DMS114 treated with DMSO at 0.1 percent for 48 hours (cell line): Measurements from ENCODE around the gene YWHAH.

Experiments used
- DNase-seq: peaks from one replicate; lab custom pipeline; 2025; ENCODE audit not compliant: unreplicated experiment; lab: John Stamatoyannopoulos, UW

Gene YWHAH

DNA sequence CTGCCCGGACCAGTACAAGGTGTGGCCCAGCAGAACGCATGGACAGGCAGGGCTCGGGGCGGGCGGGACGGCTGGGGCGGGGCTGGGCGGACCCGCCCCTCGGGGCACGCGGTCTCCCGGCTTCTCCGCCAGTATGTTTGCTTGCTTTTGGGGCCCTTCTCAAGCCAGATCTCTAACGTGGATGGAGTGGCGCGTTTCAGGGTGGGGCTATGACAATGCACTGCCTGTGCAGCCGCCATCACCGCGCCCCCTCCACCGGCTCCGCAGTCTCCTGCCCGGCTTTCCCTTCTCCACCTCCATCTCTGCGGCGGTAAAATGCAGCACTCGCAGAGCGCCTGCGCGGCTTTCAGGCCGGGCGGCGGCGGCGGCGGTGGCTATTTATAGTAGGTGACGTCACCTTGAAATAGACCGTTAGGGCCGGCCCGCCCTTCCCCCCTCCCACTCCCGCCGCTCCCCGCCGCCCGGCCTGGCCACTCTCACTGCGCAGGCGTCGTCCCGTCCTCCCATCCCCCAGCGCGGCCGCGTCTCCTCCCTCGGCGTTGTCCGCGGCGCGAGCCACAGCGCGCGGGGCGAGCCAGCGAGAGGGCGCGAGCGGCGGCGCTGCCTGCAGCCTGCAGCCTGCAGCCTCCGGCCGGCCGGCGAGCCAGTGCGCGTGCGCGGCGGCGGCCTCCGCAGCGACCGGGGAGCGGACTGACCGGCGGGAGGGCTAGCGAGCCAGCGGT lies at the start of gene YWHAH:
TSS of gene YWHAH (plus strand) at position 558 of the 722 bp plus-strand sequence. CDS start 199 bp downstream, outside the sequence.
- peak; percentile 83 for DNase-seq

DNA sequence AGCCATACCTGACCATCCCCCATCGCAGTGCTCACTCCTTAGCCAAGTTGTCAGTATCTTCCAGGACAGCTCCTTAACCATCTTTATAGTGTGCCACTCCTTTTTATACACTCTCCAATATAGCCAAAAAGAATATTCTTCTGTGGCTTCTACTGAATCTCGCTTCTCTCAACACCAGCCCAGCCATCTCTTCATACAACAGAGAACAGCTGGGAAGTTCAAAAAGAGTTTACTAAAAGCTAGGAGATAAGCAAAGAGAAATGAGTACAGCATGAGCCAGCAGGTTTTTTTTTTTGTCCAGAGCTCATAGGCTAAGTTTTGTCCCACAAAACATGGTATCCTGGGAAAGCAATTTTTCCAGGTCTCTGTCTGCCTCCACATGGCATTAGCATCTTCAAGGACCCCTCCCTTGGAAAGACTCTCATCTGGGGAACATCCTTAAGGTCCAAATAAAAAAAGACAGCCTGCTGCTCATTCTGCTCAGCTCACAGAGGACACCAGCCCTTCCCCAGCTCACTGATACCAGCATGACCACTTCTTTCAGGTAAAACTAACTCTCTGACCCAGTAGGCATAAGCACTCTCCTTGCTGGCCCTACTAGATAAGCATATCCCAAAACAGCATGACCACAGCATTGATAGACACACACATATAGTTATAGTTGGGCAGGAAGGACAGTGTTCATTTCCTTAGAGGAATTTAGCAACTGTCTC lies 48.8 kb upstream of the YWHAH start:
- DNase-seq: no peak

DNA sequence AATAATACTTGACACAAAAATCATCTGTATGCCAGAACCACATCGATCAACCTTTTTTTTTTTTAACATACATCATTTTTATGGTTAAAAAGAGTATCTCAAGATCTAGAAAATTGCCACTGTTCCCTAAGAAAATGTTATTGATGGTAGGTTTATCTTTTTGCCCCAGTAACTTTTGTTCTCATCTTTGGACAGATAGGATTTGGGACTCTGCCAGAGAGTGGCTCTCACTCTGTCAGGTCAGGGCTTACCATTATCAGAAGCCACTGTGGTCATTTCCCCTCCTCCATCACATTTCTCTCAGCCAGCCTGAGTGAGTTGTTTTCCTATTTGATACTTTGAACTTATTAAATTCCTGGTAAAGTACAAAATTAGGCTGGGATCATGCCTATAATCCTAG lies 47.9 kb upstream of the YWHAH start:
- DNase-seq: no peak

DNA sequence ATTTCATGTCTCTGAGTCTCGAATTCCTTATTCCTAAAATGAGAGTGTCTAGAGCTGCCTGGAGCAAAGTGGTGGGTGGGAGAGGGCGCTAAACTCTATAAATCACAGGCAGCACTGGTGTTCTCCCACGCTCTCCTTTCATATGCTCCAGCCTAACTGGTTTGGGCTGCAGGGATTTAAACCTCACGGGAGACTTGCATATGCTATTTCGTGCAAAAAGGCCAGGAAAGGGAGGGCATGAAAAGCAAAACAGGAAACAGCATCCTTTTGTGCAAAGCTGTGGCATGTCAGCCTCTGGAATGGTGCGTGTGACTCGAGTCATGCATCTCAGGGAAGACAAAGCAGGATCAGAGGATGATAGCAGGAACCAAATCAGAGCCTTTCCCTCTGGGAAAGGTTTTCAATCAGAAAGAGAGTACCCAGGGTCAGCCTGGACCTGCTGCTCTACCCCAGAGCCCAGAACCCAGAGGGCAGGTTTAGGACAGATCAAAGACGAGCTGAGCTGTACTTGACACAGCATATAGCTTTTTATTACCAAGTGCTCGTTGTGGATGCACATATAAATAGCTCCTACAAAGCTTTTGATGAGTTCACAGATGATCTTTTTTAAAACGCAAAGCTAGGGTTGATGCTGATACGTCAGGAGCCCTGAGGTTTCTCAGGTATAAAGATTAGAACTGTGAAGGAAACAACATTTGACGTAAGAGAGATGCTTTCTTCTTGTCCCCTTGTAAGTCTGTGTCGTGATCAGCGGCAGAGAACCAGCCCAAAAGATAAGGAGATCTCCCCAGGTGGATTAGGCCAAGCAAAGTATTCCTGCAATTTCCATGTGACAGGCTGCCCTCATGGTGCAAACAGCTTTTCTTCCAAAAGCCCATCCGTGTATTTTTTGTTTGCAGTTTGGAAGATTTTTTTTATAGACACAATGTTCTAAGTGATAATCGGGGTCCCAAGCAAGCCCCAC lies 46.2 kb upstream of the YWHAH start:
- DNase-seq: no peak

DNA sequence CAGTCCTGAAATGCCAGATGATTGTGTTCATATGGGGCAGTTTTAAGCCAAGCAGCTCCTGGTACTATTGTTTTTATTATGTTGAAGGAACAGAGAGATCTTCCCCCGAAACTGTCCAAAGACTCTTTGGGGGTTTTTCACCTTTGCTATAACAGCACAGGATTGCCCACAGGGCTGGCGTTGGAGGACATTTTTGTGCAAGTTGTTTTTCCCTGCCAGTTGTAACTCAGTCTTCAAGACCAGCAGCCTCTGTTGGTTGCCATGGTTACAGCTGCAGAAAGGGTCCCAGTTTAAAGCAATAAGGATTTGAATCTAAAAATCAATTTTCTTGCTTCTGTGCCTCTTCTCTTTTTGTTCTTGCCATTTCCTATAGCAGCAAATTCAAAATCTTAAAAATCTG lies 45.4 kb upstream of the YWHAH start:
- DNase-seq: no peak

DNA sequence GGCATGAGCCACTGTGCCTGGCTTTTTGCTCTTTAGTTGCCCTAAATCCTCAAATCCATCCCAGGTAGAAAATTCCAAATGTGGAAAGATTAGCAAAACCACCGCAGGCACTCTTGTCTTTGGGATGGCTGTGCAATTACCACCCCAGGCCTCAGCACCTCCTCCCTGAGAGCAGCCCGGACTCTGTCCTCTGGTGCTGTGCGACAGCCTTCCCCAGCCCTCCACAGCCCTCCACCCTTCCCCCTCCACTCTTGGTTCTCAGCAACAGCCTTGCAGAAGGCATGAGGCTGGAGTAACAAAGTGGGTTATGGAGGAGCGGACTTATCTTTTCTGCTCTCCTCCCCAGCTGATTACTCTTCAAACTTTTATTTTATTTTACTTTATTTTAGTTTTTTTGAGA lies 44.7 kb upstream of the YWHAH start:
- no peak for DNase-seq

DNA sequence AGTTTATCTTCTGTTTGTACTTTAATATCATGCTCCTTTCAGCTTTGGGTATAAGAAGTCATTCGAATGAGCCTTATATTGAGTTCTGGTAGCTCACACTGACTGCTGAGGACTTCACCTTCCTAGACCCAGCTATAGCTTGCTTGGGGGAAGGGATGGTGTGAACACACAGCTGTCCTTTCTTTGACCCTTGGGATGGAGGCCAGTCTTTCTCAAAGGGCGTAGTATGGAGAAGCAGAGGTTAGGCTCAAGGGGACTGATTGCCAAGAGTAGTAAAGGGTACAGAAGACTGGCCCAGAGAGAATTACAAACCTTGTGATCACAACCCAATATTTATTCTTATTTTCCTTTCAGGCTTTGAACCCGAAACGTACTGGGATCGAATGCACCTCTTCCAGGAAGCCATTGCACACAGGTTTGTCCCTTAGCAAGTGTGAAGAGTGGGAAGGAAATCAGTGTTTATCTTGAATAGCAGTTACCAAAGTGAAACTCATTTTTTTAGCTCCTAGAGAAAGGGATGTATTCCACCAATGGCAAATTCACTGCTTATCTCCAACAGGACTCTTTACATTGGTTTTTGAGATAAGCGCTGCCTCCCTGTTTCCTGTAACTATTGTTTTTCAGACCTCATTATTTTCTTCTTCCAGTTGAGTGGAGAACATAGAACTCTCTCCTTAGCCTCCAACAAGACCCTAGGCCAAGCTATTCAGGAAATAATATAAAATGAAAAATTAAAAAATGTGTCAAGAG lies 42.8 kb upstream of the YWHAH start:
- no peak for DNase-seq

DNA sequence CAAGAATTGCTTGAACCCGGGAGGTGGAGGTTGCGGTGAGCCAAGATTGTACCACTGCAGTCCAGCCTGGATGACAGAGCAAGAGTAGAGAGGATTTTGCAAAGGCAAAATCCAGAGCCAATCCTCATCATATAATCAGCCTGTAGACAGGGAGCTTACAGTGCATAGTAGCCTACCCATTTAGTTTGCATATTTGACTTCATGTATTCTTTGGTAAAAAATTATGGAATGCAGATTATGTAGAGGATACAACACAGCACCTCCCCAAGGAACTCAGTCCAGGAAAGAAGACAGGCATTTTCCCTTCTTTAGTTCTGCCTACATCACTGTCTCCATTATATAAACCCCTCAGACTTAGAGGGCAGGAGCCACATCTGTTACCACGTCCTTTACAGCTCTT lies 39.7 kb upstream of the YWHAH start:
- no peak for DNase-seq

DNA sequence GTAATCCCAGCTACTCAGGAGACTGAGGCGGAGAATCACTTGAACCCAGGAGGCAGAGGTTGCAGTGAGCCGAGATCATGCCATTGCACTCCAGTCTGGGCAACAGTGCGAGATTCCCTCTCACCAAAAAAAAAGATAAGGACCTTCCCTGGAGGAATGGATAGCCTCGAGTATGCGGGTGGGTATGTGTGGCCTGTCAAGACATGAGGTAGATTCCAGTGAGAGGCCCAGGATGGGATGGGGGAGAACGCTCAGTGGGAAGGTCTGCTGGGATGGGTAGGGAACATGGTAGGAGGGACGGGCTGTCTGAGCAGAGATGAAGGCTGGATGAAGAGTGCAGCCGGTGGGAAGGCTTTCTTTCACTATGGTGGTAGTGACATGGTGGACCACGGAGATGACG lies 39.0 kb upstream of the YWHAH start:
- DNase-seq: no peak

DNA sequence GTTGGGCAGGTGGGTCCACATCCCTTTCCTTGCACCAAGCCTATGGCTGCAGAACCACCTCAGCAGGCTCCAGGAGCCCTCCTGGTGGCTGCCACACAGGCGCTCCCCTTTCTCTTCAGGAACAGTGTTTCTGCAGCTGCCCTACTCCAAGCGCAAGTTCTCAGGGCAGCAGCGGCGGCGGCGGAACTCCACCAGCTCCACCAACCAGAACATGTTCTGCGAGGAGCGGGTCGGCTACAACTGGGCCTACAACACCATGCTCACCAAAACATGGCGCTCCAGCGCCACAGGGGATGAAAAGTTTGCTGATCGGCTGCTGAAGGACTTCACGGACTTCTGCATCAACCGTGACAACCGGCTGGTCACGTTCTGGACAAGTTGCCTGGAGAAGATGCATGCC lies 38.2 kb upstream of the YWHAH start:
- no peak for DNase-seq

DNA sequence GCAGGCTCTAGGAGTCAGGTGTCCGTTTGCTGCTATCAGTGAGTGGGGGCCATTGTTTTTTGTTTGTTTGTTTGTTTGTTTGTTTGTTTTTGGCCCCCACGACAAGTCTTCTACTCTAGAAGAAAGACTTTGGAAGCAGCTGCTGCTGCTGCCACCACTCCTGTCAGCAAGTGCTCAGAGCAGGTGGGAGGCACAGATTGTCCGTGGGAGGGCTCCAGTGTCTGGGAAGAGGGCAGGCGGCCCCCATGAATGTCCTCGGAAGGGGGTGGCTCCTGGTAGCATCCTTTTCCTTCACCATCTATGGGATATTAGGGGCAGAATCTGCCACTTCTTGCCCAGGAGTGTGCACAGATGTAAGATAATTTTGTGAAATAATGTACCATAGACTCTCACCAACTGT lies 37.8 kb upstream of the YWHAH start:
- no peak for DNase-seq

DNA sequence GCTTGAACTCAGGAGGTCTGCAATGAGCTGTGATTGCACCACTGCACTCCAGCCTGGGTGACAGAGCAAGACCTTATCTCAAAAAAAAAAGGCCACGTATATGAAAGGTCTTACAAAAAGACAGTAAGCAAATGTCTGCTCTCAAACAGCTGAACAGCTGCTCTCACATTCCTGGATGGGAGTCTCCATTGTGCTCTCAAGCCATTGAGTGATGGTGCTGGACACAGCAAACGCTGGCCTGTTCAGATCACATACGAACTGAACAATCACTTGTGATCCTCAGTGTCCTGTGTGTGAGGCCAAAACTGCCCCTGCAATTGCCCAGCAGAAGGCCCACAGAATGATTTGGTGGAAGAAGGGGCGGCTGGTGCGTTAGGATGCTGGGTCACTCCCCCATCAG lies 34.4 kb upstream of the YWHAH start:
- DNase-seq: no peak

DNA sequence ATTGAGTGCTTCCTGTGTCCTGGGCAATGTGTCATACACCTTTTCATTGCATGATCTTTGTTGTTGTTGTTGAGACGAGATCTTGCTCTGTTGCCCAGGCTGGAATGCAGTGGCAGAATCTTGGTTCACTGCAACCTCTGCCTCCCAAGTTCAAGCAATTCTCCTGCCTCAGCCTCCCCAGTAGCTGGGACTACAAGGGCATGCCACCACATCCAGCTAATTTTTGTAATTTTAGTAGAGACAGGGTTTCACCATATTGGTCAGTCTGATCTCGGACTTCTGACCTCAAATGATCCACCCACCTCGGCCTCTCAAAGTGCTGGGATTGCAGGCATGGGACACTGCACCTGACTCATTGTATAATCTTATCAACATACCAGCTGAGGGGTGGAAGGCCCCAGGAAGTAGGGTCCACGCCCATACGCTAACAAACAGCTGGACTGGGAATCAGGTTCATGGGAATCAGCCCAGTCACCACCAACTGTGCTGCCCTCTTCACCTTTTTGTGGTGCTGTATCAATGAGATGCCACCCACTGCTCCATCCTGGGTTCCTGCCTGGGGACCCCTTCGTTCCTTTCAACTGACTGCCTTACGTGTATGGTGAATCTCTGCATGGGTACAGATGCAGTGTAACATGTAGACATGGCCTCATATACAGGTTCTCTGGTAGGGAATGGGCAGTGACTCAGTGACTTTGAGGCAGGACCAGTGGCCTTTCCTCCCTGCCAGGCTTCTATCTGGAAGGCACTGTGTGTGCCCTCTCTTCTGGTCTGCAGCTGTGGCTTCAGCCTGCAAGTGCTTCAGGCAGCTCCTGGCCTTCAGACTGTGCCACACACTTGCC lies 32.5 kb upstream of the YWHAH start:
- no peak for DNase-seq

DNA sequence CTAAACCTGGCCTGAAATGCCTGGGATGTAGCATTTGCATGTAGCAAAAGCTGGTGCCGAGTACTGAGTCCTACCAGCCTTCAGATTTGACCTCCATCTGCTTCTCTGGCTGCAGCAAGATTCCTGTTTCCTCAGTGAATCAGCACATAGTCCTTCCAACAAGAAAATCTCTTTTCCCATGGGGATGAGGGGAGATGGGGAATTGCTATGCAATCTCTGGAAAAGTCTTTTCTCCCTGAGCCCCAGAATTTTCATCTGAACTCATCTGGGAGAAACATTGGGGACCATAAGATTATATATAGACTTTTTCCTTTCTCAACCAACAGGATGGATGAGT lies 32.0 kb upstream of the YWHAH start:
- DNase-seq: no peak

DNA sequence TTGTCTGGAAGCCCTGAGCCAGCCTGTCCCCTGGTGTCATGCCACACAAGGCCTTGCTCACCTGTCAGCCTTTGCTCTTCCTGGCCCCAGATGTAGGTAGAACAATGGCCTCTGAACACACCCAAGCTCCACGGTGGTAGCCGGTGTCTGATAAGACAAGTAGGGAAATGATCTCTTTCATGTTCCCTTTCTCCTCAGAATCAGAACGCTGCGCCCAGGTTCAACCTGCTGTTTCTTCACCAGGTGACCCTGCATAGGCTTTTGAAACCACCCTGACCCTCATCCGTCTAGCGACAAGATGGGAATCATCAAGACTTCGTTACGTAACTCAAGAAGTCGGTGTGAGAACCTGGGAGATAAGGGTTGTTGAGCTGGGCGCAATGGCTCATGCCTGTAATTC lies 28.7 kb upstream of the YWHAH start:
- DNase-seq: no peak

DNA sequence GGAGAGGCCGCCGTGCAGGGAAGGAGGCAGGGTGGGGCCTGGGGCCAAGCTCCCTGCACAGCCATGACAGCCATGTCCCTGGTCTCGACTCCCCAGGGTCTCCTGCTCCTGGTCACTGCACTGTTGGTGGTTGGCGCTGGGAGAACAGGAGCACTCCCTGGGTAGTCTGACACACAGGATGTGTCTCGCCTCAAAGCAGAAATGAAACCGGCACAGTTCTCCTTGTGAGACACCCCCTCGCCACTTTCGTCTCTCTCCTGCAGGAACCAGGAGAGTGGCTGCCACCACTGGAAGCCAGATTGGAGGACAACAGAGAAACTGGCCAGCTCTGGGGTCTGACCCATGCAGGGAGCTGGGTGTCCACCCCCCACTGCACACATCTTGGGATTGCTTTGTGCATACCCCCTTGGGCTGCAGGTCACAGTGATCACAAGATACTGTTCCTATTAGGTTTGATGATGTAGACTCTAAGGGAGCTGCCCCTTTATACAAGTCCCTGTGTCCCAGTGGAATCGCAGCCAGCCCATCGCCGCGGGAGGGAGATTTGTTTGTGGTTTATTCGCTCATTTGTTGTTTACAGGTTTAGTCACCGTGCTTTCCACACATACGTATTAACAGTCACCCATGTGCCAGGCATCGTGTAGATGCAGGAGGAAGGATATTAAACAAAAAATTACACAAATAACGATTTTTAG lies 27.0 kb upstream of the YWHAH start:
- no peak for DNase-seq

DNA sequence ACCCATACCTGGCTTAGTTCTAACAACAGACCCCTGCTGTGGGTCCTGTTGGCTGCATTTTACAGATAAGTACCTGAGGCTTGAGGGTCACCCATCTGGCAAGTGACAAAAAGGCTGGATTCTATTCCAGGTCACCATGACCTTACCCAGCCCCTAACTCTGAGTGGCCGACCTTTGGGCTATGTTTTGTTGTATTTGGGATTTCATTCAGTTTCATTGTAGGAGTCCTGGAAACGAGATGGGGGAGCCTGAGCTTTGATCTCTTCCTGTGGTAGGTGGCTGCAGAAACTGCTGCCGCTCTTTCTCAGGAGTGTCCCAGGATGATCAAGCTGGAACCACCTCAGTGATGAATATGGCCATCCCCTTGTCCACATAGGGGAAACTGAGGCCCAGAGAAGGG lies 24.6 kb upstream of the YWHAH start:
- no peak for DNase-seq

DNA sequence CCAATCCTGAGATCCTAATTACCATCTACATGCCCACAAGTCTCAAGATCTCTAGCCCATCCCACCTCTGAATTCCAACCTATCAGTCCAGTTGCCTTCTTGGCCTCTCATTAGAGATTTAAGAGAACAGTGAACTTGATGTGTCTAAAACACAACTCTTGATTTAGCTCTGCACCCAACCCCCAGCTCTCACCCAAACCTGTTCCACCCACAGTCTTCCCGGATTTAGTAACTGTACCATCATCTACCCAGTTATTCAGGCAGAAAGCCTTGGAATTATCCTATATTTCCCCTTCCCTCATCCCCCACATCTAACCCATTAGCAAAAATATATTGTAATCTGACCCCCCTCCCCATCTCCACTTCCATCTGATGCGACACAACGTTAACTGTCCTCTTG lies 24.0 kb upstream of the YWHAH start:
- DNase-seq: no peak

DNA sequence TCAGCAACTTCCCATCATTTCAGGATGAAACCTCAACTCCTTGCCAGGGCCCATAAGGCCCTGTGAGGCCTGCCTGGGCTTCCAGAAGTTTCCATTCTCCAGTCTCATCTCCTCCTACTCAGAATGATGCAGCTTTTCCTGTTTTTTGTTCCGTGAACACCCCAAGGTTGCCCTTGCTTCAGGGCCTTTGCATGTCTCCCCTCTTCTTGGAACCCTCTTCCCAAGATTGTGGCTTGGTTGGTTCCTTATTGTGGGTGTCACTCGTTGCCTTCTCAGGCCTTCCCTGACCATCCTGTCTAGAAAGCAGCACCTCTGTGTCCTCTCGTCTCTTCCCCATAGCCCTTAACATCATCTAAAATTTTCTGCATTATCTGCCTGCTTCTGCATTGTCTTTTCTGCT lies 23.2 kb upstream of the YWHAH start:
- DNase-seq: no peak

DNA sequence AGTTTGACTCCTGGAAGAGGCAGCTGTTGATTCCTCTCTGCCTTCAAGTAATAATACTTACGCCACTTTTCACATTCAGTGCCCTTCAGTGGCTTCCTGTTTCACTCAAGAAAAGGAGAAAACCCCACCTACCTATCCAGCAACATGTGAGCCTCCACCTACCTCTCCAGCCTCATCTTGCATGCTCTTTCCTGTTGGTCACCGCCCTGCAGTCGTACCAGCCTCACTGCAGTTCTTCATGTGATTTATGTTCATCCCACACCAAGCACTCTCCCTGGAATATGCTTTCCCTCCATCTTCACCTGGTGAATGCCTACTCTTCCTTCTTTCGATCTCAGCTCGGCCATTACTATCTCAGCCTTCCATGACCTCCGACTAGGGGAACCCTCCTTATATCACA lies 21.8 kb upstream of the YWHAH start:
- no peak for DNase-seq
